Activated B cell treated with CpG ODN at 0.5 μM for 24 hours (primary cell): ENCODE data around the gene ASB5. TPM values are rescaled to one million over a fixed set of nuclear protein-coding genes. Genes with fewer than 3 reads are reported as not detected.

ENCODE experiments used
- ATAC-seq: fragments of 200-7000 bp; cut with Tn5 transposase; one replicate; pipeline ENCODE4 v1.10.0; 2021; ENCODE audit warnings: low read depth, mild to moderate bottlenecking, moderate library complexity
- CTCF ChIA-PET: fragments of 350-600 bp; sonication (Branson Sonifier 250); formaldehyde crosslinking; loops from one replicate; lab custom pipeline; 2021; ENCODE audit warnings: antibody characterized with exemption; lab: Charles Lee
- POLR2A ChIA-PET: fragments of 350-600 bp; sonication (Branson Sonifier 250); formaldehyde crosslinking; loops from one replicate; lab custom pipeline; 2021; ENCODE audit warnings: antibody characterized with exemption; lab: Charles Lee
- DNase-seq: peaks from one replicate; pipeline ENCODE4 v3.0.0; 2022
- H3K27ac Mint-ChIP-seq: one replicate; pipeline ENCODE4 v1.8.0; 2020; ENCODE audit warnings: mixed read lengths
- H3K27me3 Mint-ChIP-seq: one replicate; pipeline ENCODE4 v1.8.0; 2021; ENCODE audit warnings: mixed read lengths
- H3K36me3 Mint-ChIP-seq: one replicate; pipeline ENCODE4 v1.8.0; 2021; ENCODE audit warnings: low read depth, mixed read lengths
- H3K4me1 Mint-ChIP-seq: one replicate; pipeline ENCODE4 v1.8.0; 2021; ENCODE audit warnings: mixed read lengths
- H3K4me3 Mint-ChIP-seq: one replicate; pipeline ENCODE4 v1.8.0; 2020; ENCODE audit warnings: mild to moderate bottlenecking, mixed read lengths
- H3K9me3 Mint-ChIP-seq: one replicate; pipeline ENCODE4 v1.8.0; 2020; ENCODE audit warnings: mixed read lengths
- CTCF ChIP-seq: fragments of 200-600 bp; IDR thresholded peaks from one replicate; pipeline ENCODE4 v1.8.0; 2022; ENCODE audit warnings: antibody characterized with exemption, mild to moderate bottlenecking
- intact Hi-C: fragments of 100-400 bp; cut with micrococcal nuclease; formaldehyde crosslinking; loops from one replicate; pipeline ENCODE4 v1.15.1; 2024
- total RNA-seq: library from RNA; stranded (reverse); gene quantifications from 2 replicates; pipeline ENCODE4 v1.2.3, GENCODE V29; 2022

The ASB5 gene
- total RNA-seq, 1 donor from 2014 or later, result not detected

GRCh38 chr4:176189891-176190795 lies 78.9 kb downstream of the ASB5 start:
- TF ChIP-seq CTCF, result no peak
- Mint-ChIP-seq H3K27me3 (peaks cover 34% of the 10 kb centered on the region), H3K4me3 (no peak overlapping the region), H3K4me1 (peaks cover 4% of the 10 kb centered on the region), H3K27ac (no peak overlapping the region), H3K36me3 (no peaks in the 10 kb centered on the region), H3K9me3 (no peaks in the 10 kb centered on the region)
- DNase-seq, result no peak
- CTCF ChIA-PET, result no interaction called here
- intact Hi-C loops, result no loop called here
- POLR2A ChIA-PET, result no interaction called here
- ATAC-seq, result no peak

GRCh38 chr4:176188654-176189053 lies 80.4 kb downstream of the ASB5 start:
- H3K4me3 Mint-ChIP-seq, result no peak overlapping the region
- H3K27me3 Mint-ChIP-seq, result peaks cover 31% of the 10 kb centered on the region
- TF ChIP-seq CTCF, result no peak
- intact Hi-C loops, result no loop called here
- H3K27ac Mint-ChIP-seq, result no peak overlapping the region
- H3K4me1 Mint-ChIP-seq, result peaks cover 2% of the 10 kb centered on the region
- no peak for DNase-seq
- CTCF ChIA-PET, result no interaction called here
- no peaks in the 10 kb centered on the region for H3K36me3 Mint-ChIP-seq
- no peaks in the 10 kb centered on the region for H3K9me3 Mint-ChIP-seq
- ATAC-seq, result no peak
- POLR2A ChIA-PET, result no interaction called here

GRCh38 chr4:176187624-176188023 lies 81.4 kb downstream of the ASB5 start:
- Mint-ChIP-seq H3K4me1 (peaks cover 2% of the 10 kb centered on the region), H3K27ac (no peak overlapping the region), H3K36me3 (no peaks in the 10 kb centered on the region), H3K4me3 (no peak overlapping the region), H3K27me3 (peaks cover 27% of the 10 kb centered on the region), H3K9me3 (no peaks in the 10 kb centered on the region)
- TF ChIP-seq CTCF, result no peak
- ChIA-PET CTCF (no interaction called here), POLR2A (no interaction called here)
- intact Hi-C loops, result no loop called here
- no peak for DNase-seq
- no peak for ATAC-seq

- H3K9me3 Mint-ChIP-seq, result no peaks in the 10 kb centered on the region
- POLR2A ChIA-PET, result no interaction called here
- intact Hi-C loops, result no loop called here
These were observed 82.2 kb downstream of the ASB5 start for GRCh38 chr4:176186671-176187395.

More at GRCh38 chr4:176186671-176187395, 82.2 kb downstream of the ASB5 start:
- Mint-ChIP-seq H3K36me3 (no peaks in the 10 kb centered on the region), H3K27me3 (peaks cover 21% of the 10 kb centered on the region), H3K4me3 (no peak overlapping the region), H3K4me1 (peaks cover 2% of the 10 kb centered on the region), H3K27ac (no peak overlapping the region)
- DNase-seq (no peak), ATAC-seq (no peak)
- TF ChIP-seq CTCF, result no peak
- CTCF ChIA-PET, result no interaction called here
